DOHH2 (cell line): ENCODE data around the gene APLF.

ENCODE experiments used
- CTCF ChIP-seq: fragments of 200-600 bp; sonication (generic); IDR thresholded peaks from one replicate; pipeline ENCODE4 v1.5.1; 2014; ENCODE audit warnings: antibody characterized with exemption, mild to moderate bottlenecking, low read depth, low read length; ENCODE audit not compliant: poor library complexity, severe bottlenecking
- EZH2phosphoT487 ChIP-seq: fragments of 200-600 bp; sonication (generic); IDR thresholded peaks from 2 replicates; pipeline ENCODE4 v1.6.1; 2017; ENCODE audit warnings: borderline replicate concordance, mild to moderate bottlenecking, antibody characterized with exemption, low read length, moderate library complexity, mixed read lengths

- no peak for TF ChIP-seq CTCF
- no peak for TF ChIP-seq EZH2phosphoT487
Observed at GRCh38 chr2:68426446-68426845, 40.9 kb upstream of the APLF start.
